Endodermal cell (in vitro differentiated cells): Measurements from ENCODE around the gene ADARB1. TPM values are rescaled to one million over a fixed set of nuclear protein-coding genes. Genes with fewer than 3 reads are reported as not detected.

ENCODE experiments used
- DNase-seq: peaks from one replicate; pipeline ENCODE4 v3.0.0-alpha.2; 2017
- H3K27ac ChIP-seq: 2 replicates; pipeline ENCODE4 v1.5.1; 2013; ENCODE audit warnings: mild to moderate bottlenecking, low read depth, low read length, moderate library complexity
- H3K27me3 ChIP-seq: 2 replicates; pipeline ENCODE4 v1.6.1; 2013; ENCODE audit warnings: mild to moderate bottlenecking, low read length, moderate library complexity; ENCODE audit not compliant: insufficient read depth, control insufficient read depth, poor library complexity, severe bottlenecking
- H3K36me3 ChIP-seq: 2 replicates; pipeline ENCODE4 v1.7.0; 2013; ENCODE audit warnings: mild to moderate bottlenecking, low read length, moderate library complexity; ENCODE audit not compliant: control insufficient read depth, insufficient read depth
- H3K4me1 ChIP-seq: one replicate; pipeline ENCODE4 v1.7.0; 2013; ENCODE audit warnings: low read length; ENCODE audit not compliant: control insufficient read depth, insufficient read depth
- H3K4me3 ChIP-seq: 2 replicates; pipeline ENCODE4 v1.5.1; 2013; ENCODE audit warnings: mild to moderate bottlenecking, low read length, moderate library complexity
- H3K9ac ChIP-seq: 2 replicates; pipeline ENCODE4 v1.6.1; 2013; ENCODE audit warnings: mild to moderate bottlenecking, low read length, moderate library complexity; ENCODE audit not compliant: poor library complexity, severe bottlenecking; ENCODE audit errors: extremely low read depth
- H3K9me3 ChIP-seq: 2 replicates; pipeline ENCODE4 v1.6.1; 2013; ENCODE audit warnings: mild to moderate bottlenecking, low read length, moderate library complexity; ENCODE audit not compliant: control insufficient read depth
- H3K27ac Mint-ChIP-seq: 2 replicates; pipeline ENCODE4 v1.8.0; 2020; ENCODE audit warnings: mixed read lengths
- H3K27me3 Mint-ChIP-seq: 2 replicates; pipeline ENCODE4 v1.8.0; 2021; ENCODE audit warnings: mild to moderate bottlenecking, mixed read lengths; ENCODE audit not compliant: insufficient read depth
- H3K36me3 Mint-ChIP-seq: 2 replicates; pipeline ENCODE4 v1.8.0; 2020; ENCODE audit warnings: low read depth, mixed read lengths
- H3K4me1 Mint-ChIP-seq: 2 replicates; pipeline ENCODE4 v1.8.0; 2020; ENCODE audit warnings: mixed read lengths
- H3K4me3 Mint-ChIP-seq: 2 replicates; pipeline ENCODE4 v1.8.0; 2020; ENCODE audit warnings: mild to moderate bottlenecking, moderate library complexity, mixed read lengths
- H3K9me3 Mint-ChIP-seq: 2 replicates; pipeline ENCODE4 v1.8.0; 2020; ENCODE audit warnings: mild to moderate bottlenecking, mixed read lengths
- CTCF ChIP-seq: fragments of 200-600 bp; sonication (generic); conservative IDR thresholded peaks from 2 replicates; pipeline ENCODE4 v1.5.0; 2021; ENCODE audit warnings: antibody characterized with exemption, mild to moderate bottlenecking
- WGBS, 2 experiments: methylation state at CpG; one replicate each; pipeline versions ENCODE4 v1.1.5 to v1.1.7; 2013; ENCODE audit warnings: missing lambda C conversion rate in 2 of 2, mixed read lengths in 1 of 2; ENCODE audit not compliant: insufficient coverage in 1 of 2, insufficient read length in 1 of 2; 5-methylcytosine and 5-hydroxymethylcytosine counted together
- total RNA-seq, 2 donors: library from RNA; stranded (reverse); fragmentation: NEBNext Ultra II Directional in 1 of 2; extraction: Animal tissue kit (Norgen Biotek cat#: 25700) in 1 of 2; gene quantifications; 2 replicates in 1 of 2; 3 replicates in 1 of 2; pipeline ENCODE4 v1.2.1, GENCODE V29; 2021

ADARB1 gene
- total RNA-seq, 2 donors from 2014 or later: 11.5 to 20.1 TPM

GRCh38 chr21:45034556-45035476 is 39.6 kb upstream of the ADARB1 start:
- Mint-ChIP-seq H3K27me3 (peaks cover 8% of the 10 kb centered on the region), H3K4me1 (peaks cover 14% of the 10 kb centered on the region), H3K36me3 (no peaks in the 10 kb centered on the region), H3K4me3 (no peak overlapping the region), H3K27ac (no peak overlapping the region), H3K9me3 (peaks cover 5% of the 10 kb centered on the region)
- no peak overlapping the region for H3K9ac ChIP-seq
- no peak for DNase-seq
- H3K4me3 ChIP-seq: no peak overlapping the region
- no peak for TF ChIP-seq CTCF
- H3K9me3 ChIP-seq: no peaks in the 10 kb centered on the region
- WGBS, 2 experiments: 92 to 95% methylated on average over 8 to 23 of the region's 23 CpGs
- no peaks in the 10 kb centered on the region for H3K36me3 ChIP-seq
- H3K27ac ChIP-seq: no peak overlapping the region
- H3K4me1 ChIP-seq: peaks cover 11% of the 10 kb centered on the region
- H3K27me3 ChIP-seq: peaks cover 21% of the 10 kb centered on the region

- Mint-ChIP-seq H3K36me3 (no peaks in the 10 kb centered on the region), H3K9me3 (peaks cover 5% of the 10 kb centered on the region), H3K4me1 (peaks cover 10% of the 10 kb centered on the region), H3K27ac (no peak overlapping the region), H3K27me3 (peaks cover 8% of the 10 kb centered on the region), H3K4me3 (no peak overlapping the region)
- H3K4me3 ChIP-seq: no peak overlapping the region
- no peak overlapping the region for H3K27ac ChIP-seq
- no peak for TF ChIP-seq CTCF
- WGBS, 2 experiments: 95 to 96% methylated on average over 7 to 8 of the region's 8 CpGs
- no peaks in the 10 kb centered on the region for H3K9me3 ChIP-seq
- no peak for DNase-seq
- H3K9ac ChIP-seq: no peak overlapping the region
- H3K27me3 ChIP-seq: peaks cover 14% of the 10 kb centered on the region
- peaks cover 8% of the 10 kb centered on the region for H3K4me1 ChIP-seq
- H3K36me3 ChIP-seq: no peaks in the 10 kb centered on the region
Measured at GRCh38 chr21:45035477-45035848, 38.9 kb upstream of the ADARB1 start.

- no peak for DNase-seq
- Histone ChIP-seq H3K4me1 (no peaks in the 10 kb centered on the region), H3K27ac (no peak overlapping the region), H3K36me3 (no peaks in the 10 kb centered on the region), H3K9me3 (no peaks in the 10 kb centered on the region), H3K4me3 (no peak overlapping the region), H3K9ac (no peak overlapping the region), H3K27me3 (peaks cover 4% of the 10 kb centered on the region)
- 92 to 100% methylated on average over 1 of the region's 1 CpG for WGBS, 2 experiments
- H3K36me3 Mint-ChIP-seq: no peaks in the 10 kb centered on the region
- H3K9me3 Mint-ChIP-seq: peaks cover 5% of the 10 kb centered on the region
- no peak for TF ChIP-seq CTCF
- peaks cover 8% of the 10 kb centered on the region for H3K27me3 Mint-ChIP-seq
- no peak overlapping the region for H3K4me3 Mint-ChIP-seq
- no peak overlapping the region for H3K27ac Mint-ChIP-seq
- H3K4me1 Mint-ChIP-seq: peaks cover 2% of the 10 kb centered on the region
Measured at GRCh38 chr21:45036630-45037029, 37.8 kb upstream of the ADARB1 start.
